Measurements from ENCODE around the gene KDM2B. TPM values are rescaled to one million over a fixed set of nuclear protein-coding genes. Genes with fewer than 3 reads are reported as not detected.

The KDM2B gene
- polyA plus RNA-seq, 3 donors = 9.7 to 68.1 (median 9.7) TPM

- H3K4me2 ChIP-seq (replicated peaks; ENCODE audit: extremely low read depth, low read length, poor library complexity, severe bottlenecking) = peak within 1 kb of the TSS; percentile 93
- H3K27ac ChIP-seq (ENCODE audit: low read depth in 1 of 2, low read length in 2 of 2) = peak within 1 kb of the TSS; percentile 82
- H4K20me1 ChIP-seq (ENCODE audit: insufficient read depth, low read length) = peaks cover 36% of the 10 kb centered on the region
- under 1% methylated on average over 92 of the region's 92 CpGs for WGBS (ENCODE audit: insufficient coverage)
- peak within 1 kb of the TSS; percentile 78 for H3K9ac ChIP-seq (ENCODE audit: insufficient read depth, low read length, poor library complexity, severe bottlenecking)
- peaks cover 0 to 2% (median 0%) of the 10 kb centered on the region in 3 donors for H3K27me3 Mint-ChIP-seq (ENCODE audit: low read depth in 3 of 3)
- H3K9me3 ChIP-seq (replicated peaks in 1 of 2; ENCODE audit: control insufficient read depth in 1 of 2, insufficient read depth in 1 of 2, low read length in 2 of 2) = no peaks in the 10 kb centered on the region
- peak; percentile 90 to 93 (median 92) for DNase-seq
- H3K9me3 Mint-ChIP-seq = no peaks in the 10 kb centered on the region
- H3K4me1 Mint-ChIP-seq = peaks cover 52% of the 10 kb centered on the region
- peak within 1 kb of the TSS; percentile 81 to 87 (median 86) for H3K4me3 ChIP-seq (replicated peaks in 1 of 3; ENCODE audit: low read depth in 2 of 3, low read length in 3 of 3)
- intact Hi-C loops (cut with micrococcal nuclease) = loop anchor here (5.0 kb wide), 6 partner anchors 36 to 166 kb away; partner anchors contain the start of genes KDM2B (in 1 of the 2) and RHOF (in 1 of the 2)
- H3K36me3 ChIP-seq (replicated peaks in 1 of 2; ENCODE audit: control insufficient read depth in 1 of 2, insufficient read depth in 2 of 2, low read length in 2 of 2) = no peaks in the 10 kb centered on the region
- peak within 1 kb of the TSS; percentile 83 to 95 (median 90) for H3K27ac Mint-ChIP-seq
- TF ChIP-seq CTCF (IDR thresholded peaks at IDR 0.05) = no peak
- peak within 1 kb of the TSS; percentile 82 for H2AFZ ChIP-seq (ENCODE audit: insufficient read depth, low read depth, low read length, poor library complexity, severe bottlenecking)
- peak within 1 kb of the TSS; percentile 90 to 94 for H3K4me3 Mint-ChIP-seq
- peaks cover 48 to 52% of the 10 kb centered on the region in 2 donors for H3K4me1 ChIP-seq (ENCODE audit: control insufficient read depth in 1 of 2, insufficient read depth in 2 of 2, low read length in 2 of 2)
- H3K79me2 ChIP-seq (ENCODE audit: insufficient read depth, low read length) = peaks cover 43% of the 10 kb centered on the region
- no peaks in the 10 kb centered on the region for H3K27me3 ChIP-seq (ENCODE audit: control insufficient read depth in 2 of 2, insufficient read depth in 2 of 2, low read length in 2 of 2)
- peaks cover 6 to 7% of the 10 kb centered on the region in 2 donors for H3K36me3 Mint-ChIP-seq
Observed at GRCh38 chr12:121626087-121626852, 45.4 kb upstream of the KDM2B start, which contains the start of gene ORAI1. Gene ORAI1 (plus strand): TSS chr12:121626530.

GRCh38 chr12:121620333-121620891 lies 39.6 kb upstream of the KDM2B start:
- intact Hi-C loops (cut with micrococcal nuclease) = loop anchor here (5.0 kb wide), 2 partner anchors 38 to 68 kb away; partner anchors contain the start of gene KDM2B (in 1 of the 2)
- H3K4me3 Mint-ChIP-seq = peak overlapping the region in 1 of 2 donors; percentile 64
- Histone ChIP-seq H3K36me3 (replicated peaks in 1 of 2; ENCODE audit: control insufficient read depth in 1 of 2, insufficient read depth in 2 of 2, low read length in 2 of 2) (no peaks in the 10 kb centered on the region), H3K4me2 (replicated peaks; ENCODE audit: extremely low read depth, low read length, poor library complexity, severe bottlenecking) (peak overlapping the region; percentile 1), H3K9me3 (replicated peaks in 1 of 2; ENCODE audit: control insufficient read depth in 1 of 2, insufficient read depth in 1 of 2, low read length in 2 of 2) (no peaks in the 10 kb centered on the region), H3K4me3 (replicated peaks in 1 of 3; ENCODE audit: low read depth in 2 of 3, low read length in 3 of 3) (no peak overlapping the region), H3K9ac (ENCODE audit: insufficient read depth, low read length, poor library complexity, severe bottlenecking) (no peak overlapping the region), H3K79me2 (ENCODE audit: insufficient read depth, low read length) (no peaks in the 10 kb centered on the region), H2AFZ (ENCODE audit: insufficient read depth, low read depth, low read length, poor library complexity, severe bottlenecking) (peak overlapping the region; percentile 46), H3K4me1 (ENCODE audit: control insufficient read depth in 1 of 2, insufficient read depth in 2 of 2, low read length in 2 of 2) (peaks cover 23 to 33% of the 10 kb centered on the region in 2 donors), H4K20me1 (ENCODE audit: insufficient read depth, low read length) (no peaks in the 10 kb centered on the region), H3K27me3 (ENCODE audit: control insufficient read depth in 2 of 2, insufficient read depth in 2 of 2, low read length in 2 of 2) (no peaks in the 10 kb centered on the region), H3K27ac (ENCODE audit: low read depth in 1 of 2, low read length in 2 of 2) (no peak overlapping the region)
- no peak for TF ChIP-seq CTCF (IDR thresholded peaks at IDR 0.05)
- DNase-seq = peak in 2 of 3 donors; percentile 66 to 84
- H3K27me3 Mint-ChIP-seq (ENCODE audit: low read depth in 3 of 3) = peaks cover 0 to 7% (median 3%) of the 10 kb centered on the region in 3 donors
- H3K4me1 Mint-ChIP-seq = peaks cover 34% of the 10 kb centered on the region
- peaks cover 0 to 1% (median 0%) of the 10 kb centered on the region in 7 donors for H3K9me3 Mint-ChIP-seq
- peak overlapping the region in 4 of 7 donors; percentile 32 to 66 (median 54) for H3K27ac Mint-ChIP-seq
- H3K36me3 Mint-ChIP-seq = no peaks in the 10 kb centered on the region
- 48% methylated on average over 4 of the region's 8 CpGs for WGBS (ENCODE audit: insufficient coverage)

Data from CD14-positive monocyte (primary cell).